NT2/D1 (cell line): ENCODE results near the gene CYP2A7.
"Not testable (repeated sequence)": the region's sequence is repeated elsewhere in the genome, so short reads cannot be mapped to it uniquely, and the experiment has no call there.

Experiments
- SUZ12 ChIP-seq: IDR thresholded peaks from 2 replicates; pipeline ENCODE4 v1.6.1; 2011; ENCODE audit not compliant: insufficient read length, insufficient read depth; ENCODE audit errors: extremely low read depth
- YY1 ChIP-seq: IDR thresholded peaks from 2 replicates; pipeline ENCODE4 v1.6.1; 2011; ENCODE audit not compliant: insufficient read length, insufficient read depth
- ZNF274 ChIP-seq: IDR thresholded peaks from 2 replicates; pipeline ENCODE4 v1.6.1; 2011; ENCODE audit warnings: mild to moderate bottlenecking, low read depth, low read length

DNA sequence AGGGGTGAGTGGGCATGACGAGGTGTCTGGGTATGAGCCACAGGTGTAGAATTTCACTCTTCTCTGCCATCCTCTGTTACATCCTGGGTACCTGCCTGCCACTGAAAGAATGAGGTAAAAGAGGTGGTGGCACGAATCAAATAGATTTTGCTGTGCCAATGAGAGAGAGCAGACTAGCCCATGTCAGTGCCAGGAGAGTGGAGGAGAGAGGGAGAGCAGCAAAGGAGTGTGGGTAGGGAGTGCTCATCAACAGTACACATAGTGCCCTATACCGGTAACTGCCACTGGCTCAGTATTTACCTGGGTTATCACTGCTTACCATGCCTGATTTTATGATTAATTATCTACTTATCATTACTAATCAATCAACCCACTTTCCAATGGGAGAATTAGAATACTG lies 47.9 kb upstream of the CYP2A7 start:
- TF ChIP-seq SUZ12, ZNF274, YY1: not testable (repeated sequence)
